Peyer's patch (tissue), 4 donors: ENCODE data around the gene HDAC4.

Experiments
- CTCF ChIP-seq, 6 experiments: fragments of 450-650 bp in 4 of 6; fragments of 200-600 bp in 2 of 6; sonication (generic) in 1 of 6; IDR thresholded peaks; one replicate each; pipeline ENCODE4 v1.5.1; 2017 to 2019; ENCODE audit warnings: antibody characterized with exemption in 6 of 6, mild to moderate bottlenecking in 3 of 6, moderate library complexity in 1 of 6
- POLR2A ChIP-seq, 2 donors: fragments of 450-650 bp; IDR thresholded peaks; one replicate each; pipeline ENCODE4 v1.5.1; 2017; ENCODE audit warnings: antibody characterized with exemption in 2 of 2, mild to moderate bottlenecking in 2 of 2, moderate library complexity in 2 of 2

GRCh38 chr2:239149501-239149900, 251.3 kb downstream of the HDAC4 start:
- no peak for TF ChIP-seq CTCF (IDR thresholded peaks at IDR 0.05)
- no peak for TF ChIP-seq POLR2A (IDR thresholded peaks at IDR 0.05)
